ENCODE results near the gene VPS39. TPM values are rescaled to one million over a fixed set of nuclear protein-coding genes. Genes with fewer than 3 reads are reported as not detected.

Gene VPS39
- polyA plus RNA-seq, 1 donor (not counting 4 experiments of a cell fraction or from before 2014, with no cell fraction given) = 29.7 TPM

GRCh38 chr15:42143866-42144625, 64.1 kb downstream of the VPS39 start:
- FAIRE-seq = no peak
- Histone ChIP-seq H2AFZ (ENCODE audit: control insufficient read depth, low read length) (no peak overlapping the region), H3K4me2 (ENCODE audit: control insufficient read depth, extremely low read depth, insufficient read depth, low read depth, low read length) (no peak overlapping the region), H3K27me3 (ENCODE audit: control insufficient read depth, extremely low read depth, insufficient read depth, low read length) (no peaks in the 10 kb centered on the region), H3K4me1 (ENCODE audit: control insufficient read depth, extremely low read depth, insufficient read depth, low read length) (peaks cover 6% of the 10 kb centered on the region), H3K79me2 (ENCODE audit: control insufficient read depth, insufficient read depth, low read length) (no peaks in the 10 kb centered on the region), H3K9ac (ENCODE audit: control insufficient read depth, extremely low read depth, insufficient read depth, low read length) (no peak overlapping the region), H3K27ac (ENCODE audit: control insufficient read depth, insufficient read depth, low read length) (no peak overlapping the region), H3K9me3 (ENCODE audit: control insufficient read depth, low read depth, low read length) (no peaks in the 10 kb centered on the region), H4K20me1 (ENCODE audit: control insufficient read depth, extremely low read depth, insufficient read depth, low read length) (no peaks in the 10 kb centered on the region), H3K36me3 (ENCODE audit: control insufficient read depth in 2 of 2, extremely low read depth in 1 of 2, insufficient read depth in 2 of 2, low read length in 2 of 2) (no peaks in the 10 kb centered on the region), H3K9me1 (ENCODE audit: control insufficient read depth, extremely low read depth, insufficient read depth, low read length) (no peaks in the 10 kb centered on the region), H3K4me3 (ENCODE audit: control insufficient read depth in 2 of 3, extremely low read depth in 1 of 3, insufficient read depth in 2 of 3, low read depth in 1 of 3, low read length in 3 of 3) (no peak overlapping the region)
- TF ChIP-seq CTCF (optimal IDR thresholded peaks at IDR 0.05 in 1 of 3, IDR thresholded peaks at IDR 0.05 in 1 of 3, conservative IDR thresholded peaks at IDR 0.05 in 1 of 3; ENCODE audit: extremely low read depth in 1 of 3, insufficient read depth in 2 of 3, low read length in 3 of 3) (no peak), EZH2 (IDR thresholded peaks at IDR 0.05; ENCODE audit: low read length) (no peak)
- DNase-seq (ENCODE audit: low read depth, low spot score) = no peak
- dilution Hi-C loops (cut with MboI; ENCODE audit: extremely low pct_ligation_motif_present, low sequenced_read_pairs) = no loop called here

- Histone ChIP-seq H3K9me1 (ENCODE audit: control insufficient read depth, extremely low read depth, insufficient read depth, low read length) (no peaks in the 10 kb centered on the region), H4K20me1 (ENCODE audit: control insufficient read depth, extremely low read depth, insufficient read depth, low read length) (no peaks in the 10 kb centered on the region), H3K27me3 (ENCODE audit: control insufficient read depth, extremely low read depth, insufficient read depth, low read length) (no peaks in the 10 kb centered on the region), H3K36me3 (ENCODE audit: control insufficient read depth in 2 of 2, extremely low read depth in 1 of 2, insufficient read depth in 2 of 2, low read length in 2 of 2) (no peaks in the 10 kb centered on the region), H3K4me1 (ENCODE audit: control insufficient read depth, extremely low read depth, insufficient read depth, low read length) (peaks cover 6% of the 10 kb centered on the region), H3K4me2 (ENCODE audit: control insufficient read depth, extremely low read depth, insufficient read depth, low read depth, low read length) (no peak overlapping the region), H2AFZ (ENCODE audit: control insufficient read depth, low read length) (no peak overlapping the region), H3K9me3 (ENCODE audit: control insufficient read depth, low read depth, low read length) (no peaks in the 10 kb centered on the region), H3K27ac (ENCODE audit: control insufficient read depth, insufficient read depth, low read length) (no peak overlapping the region), H3K4me3 (ENCODE audit: control insufficient read depth in 2 of 3, extremely low read depth in 1 of 3, insufficient read depth in 2 of 3, low read depth in 1 of 3, low read length in 3 of 3) (no peak overlapping the region), H3K79me2 (ENCODE audit: control insufficient read depth, insufficient read depth, low read length) (no peaks in the 10 kb centered on the region), H3K9ac (ENCODE audit: control insufficient read depth, extremely low read depth, insufficient read depth, low read length) (no peak overlapping the region)
- dilution Hi-C loops (cut with MboI; ENCODE audit: extremely low pct_ligation_motif_present, low sequenced_read_pairs) = no loop called here
- FAIRE-seq = no peak
- TF ChIP-seq EZH2 (IDR thresholded peaks at IDR 0.05; ENCODE audit: low read length) = no peak
- no peak for DNase-seq (ENCODE audit: low read depth, low spot score)
Measured at GRCh38 chr15:42143356-42143755, 64.7 kb downstream of the VPS39 start.
